Right cardiac atrium (tissue), 5 donors: Measurements from ENCODE around the gene LRRC66. TPM values are rescaled to one million over a fixed set of nuclear protein-coding genes. Genes with fewer than 3 reads are reported as not detected.

Experiments used
- ATAC-seq, 2 donors: fragments of 200-7000 bp; cut with Tn5 transposase; one replicate each; pipeline versions ENCODE4 v1.8.0 to v1.9.1; 2020; ENCODE audit warnings: moderate library complexity in 2 of 2, mild to moderate bottlenecking in 1 of 2
- DNase-seq, 3 donors: peaks; one replicate each; pipeline ENCODE4 v3.0.0-alpha.2; 2020
- H3K27ac ChIP-seq: one replicate; pipeline ENCODE4 v1.5.1; 2013; ENCODE audit warnings: mild to moderate bottlenecking, low read length, control low read depth, moderate library complexity
- H3K27me3 ChIP-seq: one replicate; pipeline ENCODE4 v1.6.1; 2013; ENCODE audit not compliant: control insufficient read depth, insufficient read depth
- H3K4me1 ChIP-seq: one replicate; pipeline ENCODE4 v1.6.1; 2013; ENCODE audit warnings: low read length; ENCODE audit not compliant: control insufficient read depth, insufficient read depth
- H3K4me3 ChIP-seq: one replicate; pipeline ENCODE4 v1.5.1; 2013; ENCODE audit warnings: low read length, control low read depth
- H3K9me3 ChIP-seq: one replicate; pipeline ENCODE4 v1.6.1; 2013; ENCODE audit warnings: low read length; ENCODE audit not compliant: control insufficient read depth
- WGBS: extraction: QIAGEN DNeasy Blood & Tissue Kit; methylation state at CpG from one replicate; pipeline ENCODE4 v1.1.7; 2013; 5-methylcytosine and 5-hydroxymethylcytosine counted together
- intact Hi-C, 4 donors: fragments of 100-400 bp; cut with DNase I; formaldehyde crosslinking; loops; one replicate each; pipeline versions ENCODE4 v1.11.0 to v1.14.0; 2022 to 2023
- polyA plus RNA-seq: library from polyadenylated mRNA; stranded (reverse); fragments of 200-250 nt; gene quantifications from one replicate; pipeline ENCODE4 v1.2.3, GENCODE V29; 2013
- total RNA-seq, 4 donors: library from RNA; stranded (reverse); fragmentation: NEBNext Ultra II Directional; extraction: Animal tissue kit (Norgen Biotek cat#: 25700); gene quantifications; one replicate each; pipeline ENCODE4 v1.2.1, GENCODE V29; 2021
- donor health status: healthy with polysubstance abuse.
- donor health status: DM: no; HTN: yes; CAD: no.
- donor health status: DM: no; HTN: no; CAD: no.
- donor health status: DM: no; HTN: yes; CAD: no; lungs with severe emphysema.
- donor health status: DM: yes; HTN: yes; CAD: no.

The LRRC66 gene
- total and polyA plus RNA-seq, 5 donors: 0.23 to 0.74 (median 0.47) TPM

DNA sequence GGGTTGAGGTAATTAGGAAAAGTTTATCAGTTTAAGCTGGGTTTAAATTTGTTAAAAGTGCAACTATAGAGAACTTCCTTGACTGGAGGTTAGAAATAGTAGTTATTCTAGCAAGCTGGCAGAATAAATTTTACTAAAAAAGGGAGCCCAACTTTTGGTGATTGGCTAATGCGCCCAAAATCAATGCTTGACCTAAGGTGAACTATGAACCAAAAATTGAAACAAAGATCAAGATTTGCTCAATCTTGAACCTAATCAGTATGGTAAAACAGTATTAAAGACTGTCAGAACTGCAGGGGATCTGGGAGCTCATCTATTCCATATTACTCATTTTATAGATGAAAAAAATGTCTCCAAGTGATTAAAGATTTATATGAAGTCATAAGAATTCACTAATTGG lies 24.9 kb upstream of the LRRC66 start:
- Histone ChIP-seq H3K27ac (no peak overlapping the region), H3K27me3 (no peaks in the 10 kb centered on the region), H3K9me3 (no peaks in the 10 kb centered on the region), H3K4me1 (no peaks in the 10 kb centered on the region), H3K4me3 (no peak overlapping the region)
- DNase-seq (no peak), ATAC-seq (no peak)
- intact Hi-C loops: no loop called here
- 97% methylated on average over 1 of the region's 1 CpG for WGBS

DNA sequence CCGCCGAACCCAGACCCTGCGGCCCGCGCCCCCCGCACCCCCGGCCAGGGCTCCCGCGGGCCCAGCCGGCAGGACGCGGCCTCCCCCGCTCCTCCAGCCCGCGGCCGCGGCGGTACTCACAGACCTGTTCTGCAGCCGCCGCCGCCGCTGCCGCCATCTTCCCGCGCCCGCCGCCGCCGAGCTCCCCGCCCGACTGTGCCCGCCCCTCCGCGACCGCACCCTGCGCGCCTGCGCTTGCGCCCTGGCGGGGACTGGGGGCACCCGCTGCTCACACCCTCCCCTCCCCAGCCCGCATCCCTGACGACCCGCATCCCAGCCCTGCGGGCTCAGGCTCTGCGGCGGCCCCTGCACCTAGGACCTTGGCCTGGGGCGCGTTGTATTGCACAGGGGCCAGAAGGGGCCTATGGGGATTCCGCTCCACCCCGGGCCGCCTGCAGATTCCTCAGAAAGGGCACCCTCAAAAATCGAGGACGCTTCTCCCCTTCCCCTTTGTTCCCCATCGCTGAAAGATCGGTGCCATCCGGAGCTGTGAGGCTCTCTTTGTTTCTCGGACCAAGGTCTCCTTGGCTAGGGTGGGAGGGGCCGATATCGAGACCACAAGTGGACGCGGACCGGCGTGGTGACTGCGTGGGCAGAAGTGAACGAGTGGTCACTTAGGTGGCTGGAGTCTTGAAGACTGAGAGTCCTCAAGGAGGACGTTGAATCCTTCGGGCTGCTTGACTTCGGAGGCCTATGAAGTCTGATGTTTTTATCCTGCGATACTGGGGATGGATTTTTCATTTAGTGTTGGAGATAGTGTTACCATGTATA lies 18.1 kb upstream of the LRRC66 start, which contains the start of gene SGCB:
Gene SGCB (minus strand): TSS at position 197 of the 810 bp plus-strand sequence. CDS start 40 bp downstream, at position 157.
- ATAC-seq (peak; percentile 97), DNase-seq (peak; percentile 79 to 92 (median 91))
- peak within 1 kb of the TSS; percentile 94 for H3K4me3 ChIP-seq
- peaks cover 11% of the 10 kb centered on the region for H3K4me1 ChIP-seq
- peak within 1 kb of the TSS; percentile 87 for H3K27ac ChIP-seq
- H3K9me3 ChIP-seq: no peaks in the 10 kb centered on the region
- intact Hi-C loops: no loop called here
- 1% methylated on average over 70 of the region's 70 CpGs for WGBS
- no peaks in the 10 kb centered on the region for H3K27me3 ChIP-seq

DNA sequence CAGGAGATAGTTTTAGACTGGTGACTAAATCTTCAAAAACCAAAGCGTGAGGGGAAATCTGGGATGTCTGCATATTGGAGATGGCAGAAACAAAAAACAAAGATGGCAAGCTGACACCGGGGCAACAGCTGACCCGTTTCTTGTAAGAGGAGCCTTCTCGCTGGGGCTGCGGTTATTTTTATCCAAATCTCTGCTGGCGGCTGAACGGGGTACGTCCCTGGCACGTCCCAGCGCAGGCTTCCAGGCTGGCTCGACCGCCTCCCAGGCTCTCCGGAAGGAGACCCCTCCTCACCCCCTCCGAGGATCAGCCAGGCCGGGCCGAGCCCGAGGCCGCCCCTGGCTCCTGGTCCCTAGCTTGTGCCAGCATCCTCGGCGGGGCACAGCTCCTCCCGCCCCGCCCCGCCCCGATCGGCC lies 17.5 kb upstream of the LRRC66 start:
- DNase-seq (peak; percentile 44 to 75 (median 72)), ATAC-seq (peak; percentile 61 to 66)
- H3K4me1 ChIP-seq: peaks cover 11% of the 10 kb centered on the region
- peak overlapping the region; percentile 94 for H3K4me3 ChIP-seq
- under 1% methylated on average over 25 of the region's 25 CpGs for WGBS
- H3K27me3 ChIP-seq: no peaks in the 10 kb centered on the region
- H3K9me3 ChIP-seq: no peaks in the 10 kb centered on the region
- intact Hi-C loops: no loop called here
- H3K27ac ChIP-seq: peak overlapping the region; percentile 87

DNA sequence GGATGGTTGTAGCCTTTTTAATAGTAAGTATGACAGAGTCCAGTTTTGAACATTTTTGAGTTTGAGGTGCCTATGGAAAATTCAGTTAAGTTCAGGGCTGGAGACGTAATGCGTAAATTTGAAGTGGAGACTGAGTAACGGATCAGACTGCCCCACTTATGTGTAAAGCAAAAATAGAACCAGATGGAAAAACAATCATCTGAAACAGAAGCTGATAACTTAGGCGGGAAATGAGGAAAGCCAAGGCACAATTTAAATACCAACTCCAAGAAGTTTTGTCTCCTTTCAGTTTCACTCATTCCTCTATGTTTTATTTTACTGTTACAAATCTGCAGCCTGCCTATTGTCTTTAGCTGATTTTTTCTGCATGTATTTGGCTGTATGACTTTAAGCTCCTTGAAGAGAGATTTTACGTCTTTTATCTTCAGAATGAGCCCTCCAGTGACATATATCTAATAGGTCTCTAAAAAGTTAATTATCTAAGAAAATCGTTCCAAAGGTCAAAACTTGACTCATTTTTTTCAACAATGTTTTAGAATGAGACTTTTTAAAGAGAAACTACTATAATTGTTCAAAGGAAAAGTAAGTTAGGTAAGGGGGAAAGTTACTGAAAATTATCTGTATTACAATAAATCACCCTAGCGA lies 16.8 kb upstream of the LRRC66 start:
- peak overlapping the region; percentile 94 for H3K4me3 ChIP-seq
- H3K4me1 ChIP-seq: peaks cover 11% of the 10 kb centered on the region
- 14% methylated on average over 7 of the region's 7 CpGs for WGBS
- H3K27me3 ChIP-seq: no peaks in the 10 kb centered on the region
- no peak overlapping the region for H3K27ac ChIP-seq
- intact Hi-C loops: no loop called here
- H3K9me3 ChIP-seq: no peaks in the 10 kb centered on the region
- ATAC-seq (peak in 1 of 2 donors; percentile 44), DNase-seq (no peak)

DNA sequence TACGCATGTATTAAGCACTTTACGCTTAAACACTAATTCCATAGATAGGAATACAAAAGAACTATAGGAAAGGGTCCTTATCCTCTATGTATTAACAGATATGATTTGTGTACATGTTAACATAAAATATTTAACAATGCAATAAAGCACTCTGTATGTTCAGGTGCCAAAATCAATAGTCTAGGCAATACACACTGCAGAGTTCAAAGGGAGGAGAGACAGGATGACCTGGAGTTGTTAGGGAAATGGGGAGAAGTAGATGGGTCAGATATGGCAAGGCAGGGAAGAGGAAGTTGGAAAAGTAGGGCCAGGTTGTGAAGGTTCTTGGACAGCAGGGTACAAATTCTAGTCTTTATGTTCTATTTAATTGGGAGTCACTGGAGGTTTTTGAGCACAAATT lies 15.0 kb upstream of the LRRC66 start:
- intact Hi-C loops: no loop called here
- DNase-seq (no peak), ATAC-seq (no peak)
- 98% methylated on average over 2 of the region's 2 CpGs for WGBS
- Histone ChIP-seq H3K4me1 (peaks cover 11% of the 10 kb centered on the region), H3K27ac (no peak overlapping the region), H3K4me3 (no peak overlapping the region), H3K27me3 (no peaks in the 10 kb centered on the region), H3K9me3 (no peaks in the 10 kb centered on the region)

DNA sequence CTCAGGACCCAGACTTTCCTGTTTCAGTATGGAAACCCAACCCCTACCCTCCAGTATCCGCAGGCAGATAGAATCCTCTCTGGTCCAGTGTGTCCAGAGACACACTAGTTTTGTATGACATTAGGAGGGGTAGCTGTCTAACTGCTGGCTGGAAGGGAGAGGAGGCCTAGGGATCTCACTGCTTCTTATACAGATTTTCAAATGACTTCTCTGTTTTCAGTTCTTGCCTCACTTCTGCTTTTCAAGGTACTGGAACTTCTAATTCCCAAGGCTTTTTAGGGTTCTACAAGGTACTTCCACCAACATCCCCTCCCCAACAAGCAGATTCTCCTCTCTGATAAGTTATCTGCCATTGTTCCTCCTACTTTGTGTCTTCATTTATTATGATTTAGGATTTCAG lies 11.8 kb upstream of the LRRC66 start:
- intact Hi-C loops: no loop called here
- no peak for ATAC-seq
- 85% methylated on average over 1 of the region's 1 CpG for WGBS
- no peak overlapping the region for H3K4me3 ChIP-seq
- no peaks in the 10 kb centered on the region for H3K27me3 ChIP-seq
- H3K4me1 ChIP-seq: peaks cover 11% of the 10 kb centered on the region
- H3K27ac ChIP-seq: no peak overlapping the region
- H3K9me3 ChIP-seq: no peaks in the 10 kb centered on the region
- DNase-seq: no peak

DNA sequence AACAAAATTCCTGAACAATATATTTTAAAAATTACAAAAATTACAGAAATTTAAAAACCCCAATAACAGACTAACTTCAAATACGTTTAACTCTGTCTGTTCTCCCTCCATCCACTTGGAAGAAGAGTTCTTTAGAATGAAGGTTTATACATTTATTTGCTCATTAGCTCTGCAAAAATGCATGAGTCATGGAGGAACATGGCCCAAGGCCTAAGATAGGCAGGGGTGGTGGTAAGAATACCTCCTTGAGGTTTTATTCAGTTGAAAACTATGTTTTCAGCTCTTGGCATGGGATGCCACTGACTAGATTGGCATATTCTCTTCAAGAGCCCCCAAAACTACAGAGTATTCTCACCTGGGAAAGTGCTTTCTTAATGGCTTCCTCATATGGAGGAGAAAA lies 8.8 kb upstream of the LRRC66 start:
- Histone ChIP-seq H3K4me1 (no peaks in the 10 kb centered on the region), H3K9me3 (no peaks in the 10 kb centered on the region), H3K27me3 (no peaks in the 10 kb centered on the region), H3K27ac (no peak overlapping the region), H3K4me3 (no peak overlapping the region)
- DNase-seq (no peak), ATAC-seq (no peak)
- intact Hi-C loops: loop anchor here (5.0 to 10.0 kb wide), 2 partner anchors 132 to 134 kb away; no protein-coding TSS in a partner anchor
- WGBS: 84% methylated on average over 1 of the region's 1 CpG

DNA sequence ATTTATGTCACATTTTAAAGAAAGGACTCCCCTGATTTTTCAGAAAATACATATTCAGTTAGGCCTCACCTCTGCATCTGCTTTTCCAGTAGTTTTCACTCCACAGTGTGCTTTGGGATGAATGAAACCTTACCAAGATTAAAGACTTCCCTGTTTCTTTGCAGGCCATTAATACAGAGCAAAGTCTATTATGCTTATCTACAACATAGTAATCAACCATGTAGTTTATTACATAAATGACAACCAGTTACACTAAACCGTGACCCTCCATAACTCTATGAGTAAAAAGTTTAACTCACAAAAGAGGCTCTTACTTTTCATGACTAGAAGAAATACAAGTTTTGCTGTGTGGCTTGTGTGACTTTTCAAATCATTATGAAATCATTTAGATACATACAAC lies 2.3 kb downstream of the LRRC66 start:
- Histone ChIP-seq H3K27me3 (no peaks in the 10 kb centered on the region), H3K4me1 (no peaks in the 10 kb centered on the region), H3K27ac (no peak overlapping the region), H3K9me3 (no peaks in the 10 kb centered on the region), H3K4me3 (no peak overlapping the region)
- WGBS: 48% methylated on average over 1 of the region's 1 CpG
- intact Hi-C loops: loop anchor here in 1 of 4 donors (5.0 kb wide), 1 partner anchor 181 kb away; no protein-coding TSS in a partner anchor
- DNase-seq: no peak
- no peak for ATAC-seq

DNA sequence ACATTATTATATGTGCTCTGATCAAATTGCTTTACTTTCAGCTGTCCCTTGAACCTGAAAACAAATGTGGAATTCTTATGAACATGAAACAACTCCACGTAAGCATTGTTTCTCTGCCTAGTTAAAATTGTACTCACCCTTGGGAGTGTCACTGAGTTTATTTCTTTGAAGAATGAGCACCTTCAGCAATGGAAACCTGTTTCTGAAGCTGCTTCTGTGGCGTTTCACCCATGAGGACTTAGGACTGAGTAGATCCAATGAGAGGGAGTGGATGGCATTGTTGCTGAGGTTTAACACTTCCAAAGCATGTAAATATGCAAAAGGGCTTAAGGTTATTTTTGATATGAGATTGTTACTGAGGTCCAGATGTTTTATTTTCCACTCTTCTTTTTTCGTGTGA lies 3.2 kb downstream of the LRRC66 start:
- no peak overlapping the region for H3K27ac ChIP-seq
- no peaks in the 10 kb centered on the region for H3K4me1 ChIP-seq
- H3K27me3 ChIP-seq: no peaks in the 10 kb centered on the region
- H3K9me3 ChIP-seq: no peaks in the 10 kb centered on the region
- ATAC-seq (no peak), DNase-seq (no peak)
- no peak overlapping the region for H3K4me3 ChIP-seq
- WGBS: 81% methylated on average over 3 of the region's 3 CpGs
- intact Hi-C loops: loop anchor here in 1 of 4 donors (5.0 kb wide), 1 partner anchor 180 kb away; no protein-coding TSS in a partner anchor

DNA sequence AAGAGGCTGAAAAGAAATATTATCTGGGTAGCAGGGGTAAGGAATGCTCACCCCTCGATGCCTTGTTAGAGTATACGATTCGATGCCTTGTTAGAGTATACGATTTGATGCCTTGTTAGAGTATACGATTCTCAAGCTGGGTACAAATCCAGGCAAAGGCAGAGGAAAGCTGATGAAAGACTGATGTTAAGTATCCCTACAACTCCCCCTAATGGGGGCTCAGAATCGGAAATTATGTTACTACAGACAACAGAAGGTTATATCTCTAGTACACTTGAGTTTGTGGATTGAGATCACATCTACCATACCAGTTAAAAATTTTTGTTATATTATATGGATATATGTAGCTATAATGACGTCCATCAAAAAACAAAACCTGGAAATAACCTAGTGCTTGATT lies 4.8 kb downstream of the LRRC66 start:
- Histone ChIP-seq H3K27me3 (no peaks in the 10 kb centered on the region), H3K9me3 (no peaks in the 10 kb centered on the region), H3K4me3 (no peak overlapping the region), H3K4me1 (no peaks in the 10 kb centered on the region), H3K27ac (no peak overlapping the region)
- WGBS: 77% methylated on average over 7 of the region's 7 CpGs
- no peak for ATAC-seq
- intact Hi-C loops: loop anchor here in 1 of 4 donors (5.0 kb wide), 1 partner anchor 178 kb away; no protein-coding TSS in a partner anchor
- no peak for DNase-seq

DNA sequence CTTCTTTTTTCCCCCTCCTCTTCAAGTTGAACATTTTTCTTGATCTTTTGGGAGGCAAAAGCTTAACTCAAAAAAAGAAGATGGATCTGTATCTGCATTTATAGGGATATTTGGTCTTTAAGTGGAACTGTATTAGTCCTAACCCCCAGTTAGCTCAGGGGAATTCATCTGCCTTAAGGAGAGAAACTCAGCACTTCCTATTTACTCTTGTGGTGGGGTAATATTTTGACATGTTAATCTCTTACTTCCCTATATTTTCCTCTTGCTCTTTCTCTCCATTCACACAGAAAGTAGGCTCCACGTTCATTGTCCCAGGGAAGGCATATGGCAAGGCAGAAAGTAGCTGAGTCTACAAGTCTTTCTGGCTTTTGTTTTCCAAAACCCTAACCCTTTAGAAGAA lies 5.3 kb downstream of the LRRC66 start:
- Histone ChIP-seq H3K4me3 (no peak overlapping the region), H3K4me1 (no peaks in the 10 kb centered on the region), H3K27ac (no peak overlapping the region), H3K9me3 (no peaks in the 10 kb centered on the region), H3K27me3 (no peaks in the 10 kb centered on the region)
- intact Hi-C loops: loop anchor here in 1 of 4 donors (5.0 kb wide), 1 partner anchor 178 kb away; no protein-coding TSS in a partner anchor
- no peak for ATAC-seq
- WGBS: 62% methylated on average over 1 of the region's 1 CpG
- no peak for DNase-seq
